ENCODE data around the gene BEX4.

GRCh38 chrX:103183912-103184311 is 31.0 kb upstream of the BEX4 start:
- TF ChIP-seq GATA2 (IDR thresholded peaks at IDR 0.05; ENCODE audit: low read depth, low read length) (no peak), GATA3 (IDR thresholded peaks at IDR 0.05; ENCODE audit: low read depth, low read length) (no peak)

All from SH-SY5Y (cell line).